GM03348 (cell line): Measurements from ENCODE around the gene GGCT.
"Not testable (repeated sequence)": the region's sequence is repeated elsewhere in the genome, so short reads cannot be mapped to it uniquely, and the experiment has no call there.

Source experiments
- DNase-seq: peaks from one replicate; pipeline ENCODE4 v3.0.0; 2012; ENCODE audit warnings: low spot score

Gene GGCT, protein sequence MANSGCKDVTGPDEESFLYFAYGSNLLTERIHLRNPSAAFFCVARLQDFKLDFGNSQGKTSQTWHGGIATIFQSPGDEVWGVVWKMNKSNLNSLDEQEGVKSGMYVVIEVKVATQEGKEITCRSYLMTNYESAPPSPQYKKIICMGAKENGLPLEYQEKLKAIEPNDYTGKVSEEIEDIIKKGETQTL

DNA sequence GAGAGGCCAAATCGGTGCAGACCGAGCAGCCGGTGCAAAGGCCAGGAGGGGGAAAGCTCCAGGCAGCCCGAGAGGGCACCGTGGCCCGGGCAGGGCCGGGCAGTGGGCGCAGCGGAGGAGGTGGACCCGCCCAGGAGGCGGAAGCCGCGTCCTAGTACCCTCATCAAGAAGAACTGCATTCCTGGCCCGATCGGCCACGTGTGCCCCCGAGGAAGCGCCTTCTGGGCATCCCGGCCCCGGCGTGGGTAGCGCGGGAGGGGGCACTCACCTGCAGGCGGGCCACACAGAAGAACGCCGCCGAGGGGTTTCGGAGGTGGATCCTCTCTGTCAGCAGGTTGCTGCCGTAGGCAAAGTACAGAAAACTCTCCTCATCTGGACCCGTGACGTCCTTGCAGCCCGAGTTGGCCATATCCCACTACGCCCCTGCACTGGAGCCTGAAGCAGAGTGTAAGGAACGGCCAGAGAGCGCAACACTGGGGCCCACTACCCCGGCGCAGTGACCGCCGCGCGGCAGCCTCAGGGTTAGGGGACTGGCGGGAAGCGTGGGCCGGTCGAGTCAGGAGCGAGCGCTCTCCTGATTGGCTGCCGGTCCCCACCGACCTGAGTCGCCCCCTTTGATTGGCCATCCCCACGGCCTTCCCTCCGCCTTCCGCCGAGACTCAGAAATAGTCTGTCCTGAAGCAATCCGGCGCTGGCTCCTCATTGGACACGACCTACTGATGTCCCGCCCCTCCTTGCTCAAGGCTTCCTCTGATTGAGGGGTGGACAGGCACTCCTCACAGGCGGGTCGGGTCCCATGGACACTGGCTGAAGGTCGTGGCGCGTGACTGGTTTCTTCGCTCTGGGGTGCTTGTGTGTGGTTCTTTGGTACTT lies at the start of gene GGCT:
GGCT (minus strand) TSS at position 529 of the 873 bp plus-strand sequence; CDS start at position 409, 120 bp downstream.
- DNase-seq: peak; percentile 100

DNA sequence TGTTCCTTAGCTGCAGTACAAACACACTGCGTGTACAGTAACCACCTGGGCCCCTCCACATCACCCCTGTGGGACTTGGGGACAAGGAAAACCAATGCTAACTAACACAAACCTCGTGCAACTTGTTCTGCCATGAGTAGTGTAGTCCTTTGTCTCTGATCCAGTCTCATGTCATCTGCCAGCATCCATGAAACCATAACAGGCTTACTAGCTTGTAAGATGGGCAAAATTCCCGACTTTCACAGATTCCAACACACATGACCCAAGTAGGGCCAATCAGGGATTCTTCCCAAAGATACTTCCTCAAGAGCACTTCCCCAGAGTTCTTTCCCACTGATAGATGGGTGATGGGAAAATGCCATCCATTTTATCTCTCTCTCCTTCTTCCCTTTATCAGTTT lies 48.9 kb upstream of the GGCT start:
- no peak for DNase-seq

DNA sequence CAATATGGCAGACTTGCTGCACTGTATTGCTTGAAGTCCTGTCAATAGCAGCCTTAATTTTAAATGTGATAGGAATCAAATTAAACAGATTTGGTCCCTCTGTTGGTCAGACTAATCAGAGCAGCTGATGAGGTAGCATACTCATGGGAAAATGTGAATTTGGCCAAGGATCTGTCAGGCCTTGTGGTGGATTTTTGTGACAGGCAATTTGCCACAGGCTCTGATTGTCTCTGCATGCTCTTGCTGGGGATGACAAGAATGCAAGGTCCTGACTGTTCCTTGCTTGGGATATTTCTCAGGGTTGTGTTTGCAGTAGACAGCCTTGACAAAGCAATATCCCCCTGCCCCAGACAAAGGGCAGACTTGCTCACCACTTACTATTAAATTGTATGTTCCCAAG lies 48.5 kb upstream of the GGCT start:
- DNase-seq: no peak

DNA sequence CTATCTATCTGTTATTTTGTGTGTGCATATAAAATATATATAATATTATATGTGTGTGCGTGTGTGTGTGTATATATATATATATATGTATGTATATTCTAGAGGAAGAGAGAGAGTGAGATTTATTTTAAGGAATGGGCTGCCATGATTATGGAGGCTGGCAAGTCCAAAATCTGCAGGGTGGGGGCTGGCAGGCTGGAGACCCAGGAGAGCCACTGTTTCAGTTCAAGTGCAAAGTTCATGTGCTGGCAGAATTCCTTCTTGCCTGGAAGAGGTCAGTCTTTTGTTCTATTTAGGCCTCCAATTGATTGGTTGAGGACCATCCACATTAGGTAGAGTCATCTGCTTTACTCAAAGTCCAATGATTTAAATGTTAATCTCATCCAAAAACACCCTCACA lies 47.7 kb upstream of the GGCT start:
- no peak for DNase-seq

DNA sequence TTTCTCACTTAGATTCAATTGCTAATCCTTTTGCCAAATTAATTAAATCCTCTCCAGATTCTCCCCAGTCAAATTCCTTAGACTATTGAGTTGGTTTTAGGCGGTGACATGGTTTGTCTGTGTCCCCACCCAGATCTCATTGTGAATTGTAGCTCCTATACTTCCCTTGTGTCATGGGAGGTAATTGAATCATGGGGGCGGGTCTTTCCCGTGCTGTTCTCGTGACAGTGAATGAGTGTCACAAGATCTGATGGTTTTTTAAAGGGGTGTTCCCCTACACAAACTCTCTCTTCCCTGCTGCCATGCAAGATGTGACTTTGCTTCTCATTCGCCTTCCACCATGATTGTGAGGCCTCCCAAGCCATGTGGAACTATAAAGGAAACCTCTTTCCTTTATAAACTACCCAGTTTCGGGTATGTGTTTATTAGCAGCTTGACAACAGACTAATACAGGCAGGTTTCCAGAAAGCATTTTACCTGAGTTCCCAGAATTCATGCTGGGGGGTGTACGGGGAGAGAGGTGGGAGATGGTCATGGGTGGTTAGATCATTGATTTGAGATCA lies 45.4 kb upstream of the GGCT start:
- DNase-seq: no peak

DNA sequence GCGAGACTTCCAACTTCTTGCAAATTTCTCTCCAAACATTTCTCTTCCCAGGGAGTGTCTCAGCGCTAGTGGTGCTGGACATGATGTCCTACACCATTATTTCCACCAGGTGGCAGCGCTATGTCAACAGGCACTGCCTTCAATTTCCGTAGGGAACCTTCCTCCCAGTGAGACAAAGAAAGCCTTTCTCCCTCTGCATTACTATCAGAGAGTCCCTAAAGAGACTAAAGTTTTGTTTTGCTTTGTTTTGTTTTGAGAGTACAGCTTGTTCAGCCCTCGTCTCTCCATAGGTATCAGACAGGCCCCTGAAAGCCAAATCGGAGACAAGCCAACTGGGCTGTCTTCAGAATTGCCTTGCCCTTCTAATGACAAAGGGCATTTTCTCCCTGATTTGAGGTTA lies 44.2 kb upstream of the GGCT start:
- peak; percentile 79 for DNase-seq

DNA sequence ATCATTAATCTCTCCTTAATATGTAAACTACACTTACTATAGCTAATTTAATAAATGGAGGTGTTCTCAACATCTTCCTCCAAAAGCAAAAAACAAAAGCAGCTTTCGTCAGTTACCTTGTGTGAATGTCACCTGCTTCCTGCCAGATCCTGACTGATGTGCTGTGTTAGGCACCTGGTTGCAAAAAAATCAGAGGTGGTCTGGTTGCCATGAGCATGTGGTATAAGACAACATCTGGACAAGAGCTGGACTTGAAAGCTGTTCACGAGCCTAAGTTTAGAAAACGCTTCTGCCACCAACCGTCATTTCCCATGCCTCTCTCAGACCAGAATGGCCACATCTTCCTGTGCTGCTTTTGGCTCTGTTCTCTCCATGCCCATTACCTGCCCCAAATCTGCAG lies 42.0 kb upstream of the GGCT start:
- no peak for DNase-seq

DNA sequence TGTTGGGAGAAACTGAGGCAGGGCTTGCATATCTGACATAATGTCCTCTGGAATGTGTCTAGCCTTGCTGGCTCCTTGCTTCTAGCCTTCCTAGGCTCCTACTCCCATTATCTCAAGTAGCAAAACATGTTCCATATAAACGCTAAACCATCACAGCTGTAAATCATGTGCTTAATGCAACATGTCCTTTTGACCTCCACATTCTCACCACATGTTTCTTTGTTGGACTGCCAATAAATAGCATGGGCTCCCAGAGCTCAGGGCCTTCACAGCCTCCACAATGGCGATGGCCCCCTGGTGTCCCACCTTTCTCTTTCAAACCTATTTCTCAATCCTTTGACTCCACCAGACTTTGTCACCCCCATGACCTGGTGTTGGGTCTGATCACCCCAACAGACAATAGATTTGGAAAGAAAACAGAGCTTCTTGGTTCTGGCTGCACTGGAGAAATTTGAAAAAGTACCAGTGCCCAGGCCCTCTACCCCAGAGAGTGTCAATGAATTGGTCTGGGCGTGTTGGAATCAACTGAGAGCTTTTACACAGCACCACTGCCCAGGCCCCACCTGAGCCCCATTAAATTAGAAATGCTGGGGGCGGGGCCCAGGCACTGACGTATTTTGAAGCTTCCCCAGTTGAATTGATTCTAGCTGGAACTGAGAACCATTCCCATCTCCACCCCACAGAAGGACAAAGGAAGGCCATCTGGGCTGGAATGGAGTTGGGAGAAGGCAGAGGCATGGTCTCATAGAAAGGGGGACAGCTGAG lies 41.3 kb upstream of the GGCT start:
- no peak for DNase-seq

DNA sequence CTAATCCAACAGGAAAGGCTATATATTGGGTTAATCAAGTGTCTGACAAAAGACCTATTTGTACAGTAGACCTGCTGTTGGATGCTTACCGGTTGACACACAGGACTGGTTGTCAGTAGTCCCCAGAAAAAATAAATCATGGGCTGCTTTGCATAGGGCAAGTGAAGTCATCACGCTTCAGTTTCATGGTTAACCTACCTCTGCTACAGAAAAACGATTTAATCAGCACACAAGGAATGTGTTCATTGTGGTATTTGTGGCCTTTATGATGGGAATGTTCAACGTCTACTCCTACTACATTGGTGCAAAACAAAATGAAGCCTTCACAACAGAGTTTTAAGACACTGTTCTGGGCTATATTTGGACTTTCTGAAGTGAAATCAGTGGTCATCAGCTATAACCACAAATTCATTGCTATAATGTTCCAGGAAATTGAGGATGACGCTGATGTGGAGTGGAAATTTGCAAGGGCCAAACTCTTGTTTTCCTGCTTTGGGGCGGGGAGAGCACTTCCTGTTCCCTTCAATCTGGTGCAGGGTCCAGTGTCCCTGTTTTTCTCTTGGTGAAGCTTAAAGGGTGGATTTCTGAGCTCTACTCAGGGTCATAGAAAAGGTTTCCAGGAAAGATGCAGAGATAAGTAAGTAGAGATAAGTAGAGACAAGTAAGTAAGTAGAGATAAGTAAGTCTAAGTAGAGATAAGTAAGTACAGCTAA lies 39.3 kb upstream of the GGCT start:
- no peak for DNase-seq

DNA sequence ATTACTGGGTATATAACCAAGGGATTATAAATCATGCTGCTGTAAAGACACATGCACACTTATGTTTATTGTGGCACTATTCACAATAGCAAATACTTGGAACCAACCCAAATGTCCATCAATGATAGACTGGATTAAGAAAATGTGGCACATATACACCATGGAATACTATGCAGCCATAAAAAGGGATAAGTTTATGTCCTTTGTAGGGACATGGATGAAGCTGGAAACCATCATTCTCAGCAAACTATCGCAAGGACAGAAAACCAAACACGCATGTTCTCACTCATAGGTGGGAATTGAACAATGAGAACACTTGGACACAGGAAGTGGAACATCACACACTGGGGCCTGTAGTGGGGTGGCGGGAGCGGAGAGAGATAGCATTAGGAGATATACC lies 38.5 kb upstream of the GGCT start:
- not testable (repeated sequence) for DNase-seq

DNA sequence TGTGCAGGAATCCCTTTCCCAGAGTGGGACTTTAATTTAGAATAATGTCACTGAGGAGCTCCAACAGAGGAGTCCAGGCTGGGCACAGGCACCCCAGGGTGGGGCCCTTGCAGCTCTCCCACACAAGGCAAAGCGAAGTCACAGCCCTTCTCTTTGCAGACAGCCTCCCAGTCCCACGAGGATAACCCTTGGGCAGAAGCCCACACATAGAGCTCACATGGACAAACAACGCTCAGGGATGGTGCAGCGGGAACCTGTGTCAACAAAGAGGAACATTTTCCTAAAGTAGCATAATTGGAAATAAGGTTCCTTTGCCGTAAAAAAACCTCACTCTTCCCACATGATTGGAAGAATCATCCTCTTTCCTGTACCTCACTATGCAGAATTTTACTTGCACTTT lies 29.3 kb upstream of the GGCT start:
- DNase-seq: no peak

DNA sequence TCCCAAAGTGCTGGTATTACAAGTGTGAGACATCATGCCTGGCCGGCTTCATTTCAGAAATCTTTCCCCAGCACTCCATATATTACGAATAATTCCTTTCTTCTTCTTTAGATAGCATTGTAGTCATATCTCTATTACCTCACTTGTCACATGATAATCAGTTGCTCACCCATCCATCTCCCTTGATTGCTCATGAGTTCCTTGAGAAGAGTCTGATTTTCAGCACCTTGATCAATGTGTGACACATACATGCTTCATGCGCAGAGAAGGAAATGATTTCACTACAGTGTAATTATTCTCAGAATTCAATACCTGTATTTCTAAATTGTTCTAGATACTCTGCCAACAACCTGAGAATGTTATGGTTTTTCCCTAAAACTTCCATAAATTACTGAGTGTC lies 26.7 kb upstream of the GGCT start:
- no peak for DNase-seq

DNA sequence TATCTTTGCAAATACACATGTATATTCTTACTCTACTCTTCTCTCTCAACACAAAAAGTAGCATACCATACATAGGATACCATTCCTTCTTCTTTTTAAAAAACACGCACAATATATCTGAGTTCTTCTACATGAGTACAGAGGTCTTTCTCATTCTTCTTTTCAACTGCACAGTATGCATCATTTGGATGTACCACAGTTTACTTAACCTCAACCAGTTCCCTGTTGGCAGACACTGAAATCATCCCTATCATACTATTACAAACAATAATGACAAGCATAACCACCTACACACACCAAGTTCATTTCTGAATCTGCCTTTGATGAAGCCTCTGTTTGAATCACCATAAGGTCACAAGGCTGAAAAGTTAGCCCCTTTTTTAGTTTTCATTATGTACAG lies 25.7 kb upstream of the GGCT start:
- DNase-seq: no peak

DNA sequence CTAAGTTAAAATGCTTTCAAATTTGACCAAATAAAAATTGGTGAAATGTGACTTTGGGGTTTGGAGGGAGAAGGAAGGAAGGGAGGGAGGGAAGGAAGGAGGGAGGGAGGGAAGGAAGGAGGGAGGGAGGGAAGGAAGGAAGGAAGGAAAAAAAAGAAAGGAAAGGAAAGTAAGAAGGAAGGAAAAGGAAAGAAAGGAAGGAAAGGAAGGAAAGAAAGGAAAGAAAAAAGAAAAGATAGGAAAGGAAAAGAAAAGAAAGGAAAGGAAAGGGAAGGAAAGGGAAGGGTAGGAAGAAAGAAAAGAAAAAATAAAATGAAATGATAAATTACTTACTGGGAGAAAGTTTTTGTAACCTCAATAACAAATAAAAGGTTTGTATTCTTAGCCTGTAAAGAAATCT lies 24.1 kb upstream of the GGCT start:
- DNase-seq: no peak

DNA sequence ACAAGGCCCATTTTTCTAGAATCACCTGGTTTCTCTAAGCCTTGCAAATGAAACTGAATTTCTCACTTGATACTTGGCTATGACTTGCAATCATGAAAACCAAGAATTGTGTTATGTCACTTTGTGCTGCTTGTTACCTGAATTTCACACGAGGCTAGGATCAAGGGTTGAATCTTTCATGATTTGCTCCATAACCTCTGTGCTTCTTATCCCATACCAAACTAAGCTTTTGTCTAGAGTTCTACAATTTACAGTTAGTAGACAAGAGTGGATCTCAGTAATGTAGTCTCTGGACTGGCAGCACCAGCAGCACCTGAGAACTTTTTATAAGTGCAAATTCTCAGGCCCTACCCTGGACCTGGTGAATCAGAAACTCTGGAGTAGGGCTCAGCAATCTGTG lies 22.7 kb upstream of the GGCT start:
- DNase-seq: not testable (repeated sequence)

DNA sequence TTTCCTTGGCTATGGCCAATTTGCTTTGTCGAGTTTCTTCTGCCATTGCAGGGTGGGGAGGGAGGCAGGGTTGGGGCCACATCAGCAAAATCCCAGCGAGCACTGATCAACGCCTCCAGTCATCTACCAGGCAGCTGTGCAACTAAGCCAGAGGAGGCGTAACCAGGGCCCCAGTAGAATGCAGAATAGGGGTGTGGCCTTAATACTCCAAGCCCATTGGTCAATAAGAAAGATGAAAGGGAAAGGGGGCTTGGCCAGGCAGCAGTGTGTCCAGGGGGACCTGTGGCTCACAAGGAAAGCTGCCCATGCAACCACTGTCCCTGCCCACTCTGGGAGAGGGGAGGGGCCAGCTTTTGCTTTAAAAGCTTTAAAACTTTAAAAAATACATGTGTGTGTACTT lies 21.5 kb upstream of the GGCT start:
- DNase-seq: no peak

DNA sequence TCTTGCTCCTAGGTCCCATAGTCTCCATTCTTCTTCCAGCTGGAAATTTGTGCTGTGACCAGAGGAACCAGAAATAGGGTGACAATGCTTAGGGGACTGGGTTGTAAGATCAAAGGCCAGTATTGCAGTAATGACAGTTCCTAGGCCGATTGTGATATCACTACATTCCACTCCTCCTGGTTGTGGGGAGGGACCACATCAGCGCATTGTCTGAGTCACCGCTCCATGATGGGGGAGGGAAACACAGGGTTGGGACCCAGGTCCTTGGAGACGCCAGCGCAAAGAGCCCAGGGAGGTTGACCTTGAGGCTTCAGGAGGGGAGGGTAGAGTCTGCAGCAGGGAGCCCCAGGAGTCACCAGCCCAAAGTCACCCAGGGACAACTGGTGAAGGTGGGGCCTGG lies 20.8 kb upstream of the GGCT start:
- no peak for DNase-seq

DNA sequence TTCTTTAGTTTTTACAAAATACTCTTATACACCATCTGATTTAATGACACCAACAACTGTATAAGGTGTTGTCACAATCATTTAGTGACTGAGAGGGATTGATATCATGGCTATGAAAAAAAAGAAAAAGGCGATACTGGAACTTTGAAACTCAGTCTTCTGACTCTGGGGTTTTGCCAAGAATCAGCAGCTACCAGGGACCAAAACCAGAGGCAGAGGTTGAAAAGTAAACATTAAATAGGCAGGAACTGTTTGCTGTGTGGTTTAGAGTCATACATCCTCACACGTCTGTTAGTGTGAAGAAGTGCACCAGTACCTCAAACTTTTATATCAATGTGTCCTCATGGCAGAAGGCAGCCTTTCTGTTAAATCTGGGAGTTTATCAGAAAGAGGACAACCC lies 19.9 kb upstream of the GGCT start:
- no peak for DNase-seq

DNA sequence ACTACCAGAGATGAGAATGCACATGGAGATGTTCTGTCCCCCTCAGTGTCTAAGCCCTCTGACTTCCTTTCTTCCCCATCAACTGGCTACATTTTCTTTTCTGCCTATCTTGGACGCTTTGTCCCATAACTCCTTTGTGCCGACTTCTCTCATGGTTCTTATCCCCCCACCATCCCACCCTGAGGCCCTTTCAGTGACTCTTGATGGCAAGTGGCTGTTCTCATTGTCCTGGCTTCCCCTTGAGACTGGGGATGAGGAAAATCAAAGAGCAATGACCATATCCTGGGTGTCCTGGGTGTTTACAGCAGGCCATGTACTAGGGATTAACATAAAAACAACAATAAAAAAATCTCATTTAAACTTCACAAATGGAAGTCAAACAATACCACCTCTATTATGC lies 18.8 kb upstream of the GGCT start:
- DNase-seq: no peak

DNA sequence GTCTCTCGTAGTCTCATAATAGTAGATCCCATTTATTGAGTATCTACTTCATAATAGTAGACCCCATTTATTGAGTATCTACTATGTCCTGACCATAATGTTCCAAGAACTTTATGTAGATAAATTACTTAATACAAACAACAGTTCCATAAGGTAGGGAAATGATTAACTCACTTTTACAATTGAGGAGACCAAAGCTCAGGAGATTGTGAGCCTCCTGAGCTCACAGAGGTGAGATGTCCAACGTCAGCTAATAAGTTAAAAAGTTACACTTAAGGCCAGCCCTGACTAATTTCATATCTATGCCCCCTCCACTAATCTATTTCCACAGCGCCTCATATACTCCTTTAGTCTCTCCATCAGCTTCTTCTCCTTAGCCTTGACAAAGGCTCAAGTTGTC lies 17.5 kb upstream of the GGCT start:
- DNase-seq: no peak

DNA sequence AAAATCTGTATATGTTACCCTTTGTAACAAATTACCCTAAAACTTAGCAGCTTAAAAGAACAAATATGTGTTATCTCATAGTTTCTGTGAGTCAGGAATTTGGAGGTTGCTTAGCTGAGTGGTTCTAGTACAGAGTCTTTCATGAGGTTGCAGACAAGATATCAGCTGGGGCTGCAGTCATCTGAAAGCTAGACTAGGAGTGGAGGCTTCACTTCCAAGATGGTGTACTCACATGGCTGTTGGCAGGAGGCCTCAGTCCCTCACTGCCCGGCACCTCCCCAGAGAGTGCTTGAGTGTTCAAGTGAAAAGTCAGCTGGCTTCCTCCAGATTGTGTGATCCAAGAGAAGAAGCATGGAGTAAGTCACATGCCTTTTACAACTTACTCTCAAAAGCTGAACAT lies 16.9 kb upstream of the GGCT start:
- peak; percentile 52 for DNase-seq

DNA sequence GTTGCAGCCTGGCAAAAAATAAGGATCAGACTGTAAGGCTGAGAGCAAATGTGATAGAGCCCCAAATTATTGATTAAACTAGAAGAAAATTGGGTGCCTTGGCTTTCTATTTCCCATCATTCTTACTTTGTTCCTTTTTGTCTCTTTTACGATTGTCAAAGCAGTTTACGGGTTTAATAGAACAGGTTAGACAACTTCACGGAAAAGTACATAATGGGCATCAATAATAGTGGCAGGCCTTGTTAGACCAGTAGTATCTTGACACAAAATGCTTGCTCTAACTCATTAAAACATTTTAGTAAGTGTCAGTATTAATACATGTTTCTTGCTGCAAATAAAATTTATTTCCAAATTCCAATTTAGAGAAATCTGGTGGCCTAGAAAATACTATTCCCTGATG lies 14.5 kb upstream of the GGCT start:
- DNase-seq: no peak
